ENCODE measurements around the gene NID1.

The NID1 gene

DNA sequence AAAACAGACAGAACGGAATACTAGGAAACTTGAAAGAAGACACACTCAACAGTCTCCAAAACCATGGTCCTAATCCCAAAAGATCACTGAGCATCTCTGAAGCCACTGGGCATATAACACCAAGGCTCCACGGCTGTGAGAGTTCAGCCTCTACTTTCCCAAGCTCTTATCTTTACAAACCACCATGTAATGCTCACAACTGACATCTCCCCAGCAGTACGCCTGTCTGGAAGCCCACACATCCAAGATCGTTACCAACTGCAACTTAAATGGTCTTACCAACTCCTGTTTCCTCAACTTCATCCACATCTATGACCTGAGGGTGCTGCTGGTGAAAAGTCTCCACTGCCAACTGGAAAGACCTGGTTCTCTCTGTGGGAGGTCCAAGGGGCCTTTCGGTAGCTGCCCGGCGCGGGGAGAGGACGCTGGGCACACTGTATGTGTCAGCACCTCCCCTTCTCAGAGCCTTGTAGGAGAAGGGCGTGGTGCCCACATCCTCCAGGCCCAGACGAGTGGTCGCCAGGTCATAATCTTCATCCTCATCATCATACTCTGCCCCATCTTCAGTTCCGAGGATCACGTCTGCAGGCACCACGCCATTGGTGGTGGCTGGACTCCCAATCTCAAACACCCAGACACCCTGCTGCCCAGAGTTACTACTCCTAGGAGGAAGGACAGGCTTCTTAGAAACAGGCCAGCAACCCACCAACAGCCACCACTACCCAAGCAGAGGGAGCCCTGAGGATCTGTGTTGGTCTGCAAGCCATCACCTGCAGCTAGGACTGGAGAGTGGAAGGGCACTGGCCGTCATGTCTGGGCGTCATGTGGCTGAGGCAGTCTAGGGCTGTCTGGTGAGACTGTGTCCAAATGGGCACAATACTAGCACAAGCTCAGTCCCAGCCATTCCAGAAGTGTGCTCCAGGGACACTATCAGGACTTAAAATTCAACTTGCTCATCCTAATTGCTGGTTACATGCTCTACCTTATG is 23.0 kb downstream of the NID1 start:
- no peak overlapping the region for H3K27ac ChIP-seq
- no peaks in the 10 kb centered on the region for H3K9me3 ChIP-seq (ENCODE audit: control insufficient read depth, low read length)
- no peak overlapping the region for H3K9ac ChIP-seq
- no peaks in the 10 kb centered on the region for H3K4me1 ChIP-seq
- TF ChIP-seq CTCF (IDR thresholded peaks at IDR 0.05): no peak
- no peaks in the 10 kb centered on the region for H3K79me2 ChIP-seq
- no peak overlapping the region for H3K4me3 ChIP-seq (ENCODE audit: low read depth, low read length)
- no peaks in the 10 kb centered on the region for H3K27me3 ChIP-seq (ENCODE audit: control insufficient read depth, insufficient read depth, low read length)
- no peak overlapping the region for H2AFZ ChIP-seq
- no peaks in the 10 kb centered on the region for H3K36me3 ChIP-seq (ENCODE audit: control insufficient read depth, insufficient read depth, low read length)
- no peak overlapping the region for H3K4me2 ChIP-seq (ENCODE audit: low read length)

- Histone ChIP-seq H3K4me1 (no peaks in the 10 kb centered on the region), H2AFZ (no peak overlapping the region), H3K9me3 (ENCODE audit: control insufficient read depth, low read length) (no peaks in the 10 kb centered on the region), H3K9ac (no peak overlapping the region), H3K36me3 (ENCODE audit: control insufficient read depth, insufficient read depth, low read length) (no peaks in the 10 kb centered on the region), H3K27ac (no peak overlapping the region), H3K4me2 (ENCODE audit: low read length) (no peak overlapping the region), H3K27me3 (ENCODE audit: control insufficient read depth, insufficient read depth, low read length) (no peaks in the 10 kb centered on the region), H3K79me2 (no peaks in the 10 kb centered on the region), H3K4me3 (ENCODE audit: low read depth, low read length) (no peak overlapping the region)
- no peak for TF ChIP-seq CTCF (IDR thresholded peaks at IDR 0.05)
These were observed 24.9 kb downstream of the NID1 start for GRCh38 chr1:236039740-236040685.

- no peak for TF ChIP-seq CTCF (IDR thresholded peaks at IDR 0.05)
- H3K9ac ChIP-seq: no peak overlapping the region
- no peaks in the 10 kb centered on the region for H3K79me2 ChIP-seq
- no peak overlapping the region for H2AFZ ChIP-seq
- no peak overlapping the region for H3K4me2 ChIP-seq (ENCODE audit: low read length)
- no peaks in the 10 kb centered on the region for H3K9me3 ChIP-seq (ENCODE audit: control insufficient read depth, low read length)
- no peak overlapping the region for H3K4me3 ChIP-seq (ENCODE audit: low read depth, low read length)
- no peaks in the 10 kb centered on the region for H3K4me1 ChIP-seq
- H3K27ac ChIP-seq: no peak overlapping the region
- H3K36me3 ChIP-seq (ENCODE audit: control insufficient read depth, insufficient read depth, low read length): no peaks in the 10 kb centered on the region
- no peaks in the 10 kb centered on the region for H3K27me3 ChIP-seq (ENCODE audit: control insufficient read depth, insufficient read depth, low read length)
These were observed 26.9 kb downstream of the NID1 start for GRCh38 chr1:236038034-236038433.

DNA sequence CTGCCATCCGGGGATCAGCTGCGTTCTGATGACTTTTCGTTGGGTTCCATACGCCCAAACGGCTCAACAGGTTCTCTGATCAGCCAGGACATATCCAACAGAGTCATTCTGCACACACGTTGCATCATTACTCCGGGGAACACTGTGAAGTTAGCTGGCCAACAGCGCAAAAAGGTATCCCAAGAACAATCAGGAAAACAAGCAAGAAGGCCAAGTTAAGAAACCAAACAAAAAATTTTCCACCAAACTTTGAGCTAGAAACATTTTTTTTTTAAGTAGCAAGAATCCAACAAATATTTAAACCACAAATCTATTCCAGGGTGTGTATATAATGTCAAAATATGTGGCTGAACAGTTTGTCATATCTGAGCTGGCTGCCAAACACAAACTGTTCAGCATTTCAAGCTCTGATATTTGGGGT is 29.2 kb downstream of the NID1 start:
- Histone ChIP-seq H3K9me3 (ENCODE audit: control insufficient read depth, low read length) (no peaks in the 10 kb centered on the region), H3K27ac (no peak overlapping the region), H3K36me3 (ENCODE audit: control insufficient read depth, insufficient read depth, low read length) (no peaks in the 10 kb centered on the region), H2AFZ (no peak overlapping the region), H3K4me3 (ENCODE audit: low read depth, low read length) (no peak overlapping the region), H3K9ac (no peak overlapping the region), H3K79me2 (no peaks in the 10 kb centered on the region), H3K4me1 (no peaks in the 10 kb centered on the region), H3K4me2 (ENCODE audit: low read length) (no peak overlapping the region), H3K27me3 (ENCODE audit: control insufficient read depth, insufficient read depth, low read length) (no peaks in the 10 kb centered on the region)
- no peak for TF ChIP-seq CTCF (IDR thresholded peaks at IDR 0.05)

Measured in parathyroid adenoma (tissue), 2 donors.